ENCODE data around the gene ZNF211.
A peak's percentile ranks its signal among the peaks of the same experiment; 100 is the strongest.

Gene ZNF211

DNA sequence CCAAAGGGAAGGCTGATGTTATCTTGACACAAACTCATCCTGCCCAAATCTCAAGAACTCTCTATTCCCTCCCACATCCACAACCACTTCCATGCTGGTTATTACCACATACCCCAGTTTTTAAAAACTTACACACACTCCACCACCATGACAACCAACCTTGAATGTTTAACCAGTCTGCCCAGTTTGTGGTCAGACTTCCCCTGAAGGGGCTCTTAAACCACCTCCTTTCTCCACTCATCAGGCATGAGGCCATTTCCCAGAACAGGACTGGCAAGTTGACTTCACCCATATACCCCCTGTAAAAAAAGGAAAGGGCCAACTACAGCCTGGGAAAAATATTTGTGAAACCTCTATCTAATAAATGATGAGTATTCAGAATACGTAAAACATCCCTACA, 23.4 kb downstream of the ZNF211 start:
- H3K27ac ChIP-seq (ENCODE audit: low read length): no peak overlapping the region

DNA sequence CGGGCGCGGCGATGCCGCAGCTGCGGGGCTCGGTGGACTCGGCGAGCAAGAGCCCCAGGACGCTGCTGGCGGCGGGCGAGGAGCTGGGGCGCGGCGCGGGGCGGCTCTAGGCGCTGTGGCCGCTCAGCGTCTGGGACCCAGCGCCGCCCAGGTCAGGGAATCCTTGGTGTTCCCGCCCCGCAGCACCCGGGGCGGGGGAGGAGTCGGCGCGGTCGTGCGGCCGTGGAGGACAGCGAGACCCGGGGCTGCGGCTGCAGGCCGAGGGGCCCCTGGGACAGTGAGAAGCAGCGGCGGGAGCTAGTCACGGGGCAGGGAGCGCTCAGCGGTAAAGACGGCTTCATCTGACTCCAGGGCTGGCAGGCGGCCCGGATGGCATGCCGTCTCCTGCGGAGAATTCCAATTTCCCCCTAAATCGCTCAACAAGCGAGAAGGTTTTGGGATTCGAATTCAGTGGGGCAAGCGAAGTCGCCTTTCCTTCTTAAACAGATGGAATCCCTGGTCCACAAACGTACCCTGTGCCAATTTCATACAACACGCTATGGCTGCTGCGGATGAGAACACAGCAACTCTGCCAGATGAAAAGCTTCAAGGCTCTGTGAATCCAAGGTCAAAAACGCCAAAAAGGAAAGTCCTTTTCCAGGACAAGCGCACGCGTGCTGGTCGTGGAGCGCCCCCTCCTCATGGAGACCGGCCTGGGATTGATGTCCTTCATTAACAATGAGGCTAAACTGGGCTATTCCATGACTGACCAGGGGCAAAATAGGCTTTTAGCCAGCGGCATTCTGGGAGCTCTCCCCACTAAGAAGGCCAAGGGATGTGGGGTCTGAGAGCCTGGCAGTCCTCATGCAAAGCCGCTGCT, 31.5 kb downstream of the ZNF211 start:
- H3K9me3 ChIP-seq (ENCODE audit: control insufficient read depth in 1 of 2, low read length in 2 of 2): no peaks in the 10 kb centered on the region
- H3K4me3 ChIP-seq (ENCODE audit: low read depth in 1 of 2, low read length in 2 of 2): peak overlapping the region; percentile 64 to 71
- H3K27me3 ChIP-seq (ENCODE audit: low read depth, low read length): no peaks in the 10 kb centered on the region
- no peaks in the 10 kb centered on the region for H3K4me1 ChIP-seq (ENCODE audit: control insufficient read depth in 1 of 2, insufficient read depth in 2 of 2, low read length in 2 of 2)
- no peak overlapping the region for H3K27ac ChIP-seq (ENCODE audit: low read length)
- H3K36me3 ChIP-seq (ENCODE audit: control insufficient read depth in 1 of 2, insufficient read depth in 2 of 2, low read length in 2 of 2): no peaks in the 10 kb centered on the region

More for the DNA sequence above, 23.4 kb downstream of the ZNF211 start:
- Histone ChIP-seq H3K4me1 (ENCODE audit: control insufficient read depth in 1 of 2, insufficient read depth in 2 of 2, low read length in 2 of 2) (no peaks in the 10 kb centered on the region), H3K4me3 (ENCODE audit: low read depth in 1 of 2, low read length in 2 of 2) (no peak overlapping the region), H3K9me3 (ENCODE audit: control insufficient read depth in 1 of 2, low read length in 2 of 2) (peaks cover 3 to 18% of the 10 kb centered on the region in 2 donors), H3K27me3 (ENCODE audit: low read depth, low read length) (no peaks in the 10 kb centered on the region), H3K36me3 (ENCODE audit: control insufficient read depth in 1 of 2, insufficient read depth in 2 of 2, low read length in 2 of 2) (no peaks in the 10 kb centered on the region)

DNA sequence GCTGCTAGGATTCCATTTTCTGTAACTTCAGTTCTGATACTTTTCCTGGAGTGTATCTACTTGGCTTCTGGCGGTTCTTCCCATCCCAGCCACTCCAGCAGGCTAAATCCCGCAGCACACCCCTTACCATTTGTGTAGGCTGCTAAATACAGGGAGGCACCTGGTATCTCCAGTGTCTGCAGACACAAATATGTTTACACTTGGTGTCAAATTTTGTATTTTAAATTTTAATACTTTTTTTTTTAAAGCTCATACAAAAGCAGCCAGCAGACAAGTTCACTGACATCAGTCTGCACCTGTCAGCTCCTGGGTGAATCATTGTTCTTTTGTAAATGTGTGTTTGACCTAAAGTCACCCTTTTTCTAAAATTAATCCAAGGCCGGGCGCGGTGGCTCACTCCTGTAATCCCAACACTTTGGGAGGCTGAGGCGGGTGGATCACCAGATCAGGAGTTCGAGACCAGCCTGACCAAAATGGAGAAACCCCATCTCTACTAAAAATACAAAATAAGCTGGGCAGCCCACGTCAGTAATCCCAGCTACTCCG, 32.4 kb downstream of the ZNF211 start:
- Histone ChIP-seq H3K4me1 (ENCODE audit: control insufficient read depth in 1 of 2, insufficient read depth in 2 of 2, low read length in 2 of 2) (no peaks in the 10 kb centered on the region), H3K27ac (ENCODE audit: low read length) (no peak overlapping the region), H3K4me3 (ENCODE audit: low read depth in 1 of 2, low read length in 2 of 2) (no peak overlapping the region), H3K9me3 (ENCODE audit: control insufficient read depth in 1 of 2, low read length in 2 of 2) (no peaks in the 10 kb centered on the region), H3K27me3 (ENCODE audit: low read depth, low read length) (no peaks in the 10 kb centered on the region), H3K36me3 (ENCODE audit: control insufficient read depth in 1 of 2, insufficient read depth in 2 of 2, low read length in 2 of 2) (no peaks in the 10 kb centered on the region)

GRCh38 chr19:57667228-57667627, 34.3 kb downstream of the ZNF211 start:
- H3K4me3 ChIP-seq (ENCODE audit: low read depth in 1 of 2, low read length in 2 of 2): no peak overlapping the region
- no peaks in the 10 kb centered on the region for H3K9me3 ChIP-seq (ENCODE audit: control insufficient read depth in 1 of 2, low read length in 2 of 2)
- no peaks in the 10 kb centered on the region for H3K4me1 ChIP-seq (ENCODE audit: control insufficient read depth in 1 of 2, insufficient read depth in 2 of 2, low read length in 2 of 2)
- no peaks in the 10 kb centered on the region for H3K27me3 ChIP-seq (ENCODE audit: low read depth, low read length)
- no peak overlapping the region for H3K27ac ChIP-seq (ENCODE audit: low read length)
- H3K36me3 ChIP-seq (ENCODE audit: control insufficient read depth in 1 of 2, insufficient read depth in 2 of 2, low read length in 2 of 2): no peaks in the 10 kb centered on the region

DNA sequence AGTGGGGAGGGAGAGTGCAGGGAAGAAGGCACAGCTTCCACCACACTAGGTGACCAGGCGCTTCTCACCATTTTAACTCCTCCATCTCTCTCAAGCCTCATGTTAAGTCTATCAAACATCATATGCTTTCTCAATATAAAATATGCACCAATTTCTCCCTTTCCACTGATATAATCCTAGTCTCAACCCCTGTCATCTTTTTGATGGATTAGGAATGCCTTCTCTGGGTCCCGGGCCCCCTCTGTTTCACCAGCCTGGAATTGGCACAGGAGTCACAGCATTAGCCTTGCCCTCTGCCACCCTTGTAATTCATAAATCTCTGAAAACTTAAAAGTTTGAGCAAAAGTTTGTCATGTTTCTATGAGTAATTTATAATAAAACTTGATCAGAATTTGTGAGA, 35.7 kb downstream of the ZNF211 start, which contains the start of gene ZSCAN4:
TSS of gene ZSCAN4 (plus strand) at position 301 of the 400 bp plus-strand sequence. CDS start 7,211 bp downstream, outside the sequence.
- no peaks in the 10 kb centered on the region for H3K36me3 ChIP-seq (ENCODE audit: control insufficient read depth in 1 of 2, insufficient read depth in 2 of 2, low read length in 2 of 2)
- no peaks in the 10 kb centered on the region for H3K4me1 ChIP-seq (ENCODE audit: control insufficient read depth in 1 of 2, insufficient read depth in 2 of 2, low read length in 2 of 2)
- H3K27me3 ChIP-seq (ENCODE audit: low read depth, low read length): no peaks in the 10 kb centered on the region
- H3K4me3 ChIP-seq (ENCODE audit: low read depth in 1 of 2, low read length in 2 of 2): no peak within 1 kb of the TSS
- no peaks in the 10 kb centered on the region for H3K9me3 ChIP-seq (ENCODE audit: control insufficient read depth in 1 of 2, low read length in 2 of 2)
- H3K27ac ChIP-seq (ENCODE audit: low read length): no peak within 1 kb of the TSS

GRCh38 chr19:57671124-57671895, 38.3 kb downstream of the ZNF211 start:
- Histone ChIP-seq H3K27ac (ENCODE audit: low read length) (no peak overlapping the region), H3K9me3 (ENCODE audit: control insufficient read depth in 1 of 2, low read length in 2 of 2) (peaks cover 0 to 5% of the 10 kb centered on the region in 2 donors), H3K4me3 (ENCODE audit: low read depth in 1 of 2, low read length in 2 of 2) (no peak overlapping the region), H3K36me3 (ENCODE audit: control insufficient read depth in 1 of 2, insufficient read depth in 2 of 2, low read length in 2 of 2) (no peaks in the 10 kb centered on the region), H3K27me3 (ENCODE audit: low read depth, low read length) (no peaks in the 10 kb centered on the region), H3K4me1 (ENCODE audit: control insufficient read depth in 1 of 2, insufficient read depth in 2 of 2, low read length in 2 of 2) (no peaks in the 10 kb centered on the region)

DNA sequence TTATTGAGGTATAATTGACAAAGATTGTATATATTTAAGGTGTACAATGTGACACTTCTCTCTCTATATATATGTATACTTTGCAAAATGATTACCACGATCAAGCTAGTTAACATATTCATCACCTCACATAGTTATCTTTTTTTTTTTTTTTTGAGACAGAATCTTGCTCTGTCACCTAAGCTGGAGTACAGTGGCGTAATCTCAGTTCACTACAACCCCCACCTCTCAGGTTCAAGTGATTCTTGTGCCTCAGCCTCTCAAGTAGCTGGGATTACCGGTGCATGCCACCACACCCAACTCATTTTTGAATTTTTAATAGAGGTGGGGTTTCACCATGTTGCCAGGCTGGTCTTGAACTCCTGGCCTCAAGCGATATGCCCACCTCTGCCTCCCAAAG, 39.5 kb downstream of the ZNF211 start:
- H3K9me3 ChIP-seq (ENCODE audit: control insufficient read depth in 1 of 2, low read length in 2 of 2): peaks cover 0 to 5% of the 10 kb centered on the region in 2 donors
- H3K27ac ChIP-seq (ENCODE audit: low read length): no peak overlapping the region
- no peak overlapping the region for H3K4me3 ChIP-seq (ENCODE audit: low read depth in 1 of 2, low read length in 2 of 2)
- H3K27me3 ChIP-seq (ENCODE audit: low read depth, low read length): no peaks in the 10 kb centered on the region
- H3K36me3 ChIP-seq (ENCODE audit: control insufficient read depth in 1 of 2, insufficient read depth in 2 of 2, low read length in 2 of 2): no peaks in the 10 kb centered on the region
- H3K4me1 ChIP-seq (ENCODE audit: control insufficient read depth in 1 of 2, insufficient read depth in 2 of 2, low read length in 2 of 2): no peaks in the 10 kb centered on the region

DNA sequence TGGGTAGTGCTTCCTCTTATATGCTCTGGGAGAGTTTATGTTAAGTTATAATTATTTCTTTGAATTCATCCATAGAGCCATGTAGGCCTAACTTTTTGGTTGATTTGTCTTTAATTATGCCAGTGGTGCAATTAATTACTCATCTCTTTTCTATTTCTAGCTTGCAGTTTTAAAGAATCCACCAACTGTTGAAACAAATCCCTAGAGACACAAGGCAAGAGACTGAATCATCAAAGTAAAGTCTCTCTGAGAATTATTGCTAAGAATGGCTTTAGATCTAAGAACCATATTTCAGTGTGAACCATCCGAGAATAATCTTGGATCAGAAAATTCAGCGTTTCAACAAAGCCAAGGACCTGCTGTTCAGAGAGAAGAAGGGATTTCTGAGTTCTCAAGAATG, 42.9 kb downstream of the ZNF211 start:
- H3K9me3 ChIP-seq (ENCODE audit: control insufficient read depth in 1 of 2, low read length in 2 of 2): peaks cover 0 to 5% of the 10 kb centered on the region in 2 donors
- H3K27me3 ChIP-seq (ENCODE audit: low read depth, low read length): no peaks in the 10 kb centered on the region
- H3K4me3 ChIP-seq (ENCODE audit: low read depth in 1 of 2, low read length in 2 of 2): no peak overlapping the region
- no peaks in the 10 kb centered on the region for H3K4me1 ChIP-seq (ENCODE audit: control insufficient read depth in 1 of 2, insufficient read depth in 2 of 2, low read length in 2 of 2)
- H3K36me3 ChIP-seq (ENCODE audit: control insufficient read depth in 1 of 2, insufficient read depth in 2 of 2, low read length in 2 of 2): no peaks in the 10 kb centered on the region
- no peak overlapping the region for H3K27ac ChIP-seq (ENCODE audit: low read length)

DNA sequence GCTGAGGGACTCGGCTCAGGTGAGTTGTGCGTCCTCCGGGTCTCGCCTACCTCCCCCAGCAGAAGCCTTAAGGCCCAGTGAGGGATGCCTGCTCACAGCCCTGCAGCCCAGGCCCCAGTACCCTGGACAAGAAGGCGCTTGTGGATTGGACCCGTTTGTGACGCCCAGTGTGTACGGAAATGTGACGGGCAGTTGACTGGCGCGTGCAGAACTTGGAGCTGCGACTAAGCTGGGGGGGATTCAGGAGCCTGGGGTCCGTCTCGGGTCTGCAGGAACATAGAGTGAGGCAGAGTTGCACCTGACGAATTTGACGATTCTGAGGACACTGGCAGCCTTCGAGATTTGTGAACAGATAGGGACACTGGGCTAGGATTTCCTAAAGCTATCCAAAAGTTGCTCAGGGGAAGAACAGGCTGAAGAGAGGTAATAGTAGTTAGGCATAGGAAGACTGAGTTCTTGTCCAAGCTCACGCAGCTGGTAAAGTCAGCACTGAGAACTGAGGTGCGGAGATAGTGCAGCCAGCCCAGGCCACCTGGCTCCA, 49.3 kb downstream of the ZNF211 start:
- H3K9me3 ChIP-seq (ENCODE audit: control insufficient read depth in 1 of 2, low read length in 2 of 2): peaks cover 40 to 44% of the 10 kb centered on the region in 2 donors
- peaks cover 0 to 17% of the 10 kb centered on the region in 2 donors for H3K4me1 ChIP-seq (ENCODE audit: control insufficient read depth in 1 of 2, insufficient read depth in 2 of 2, low read length in 2 of 2)
- peak overlapping the region; percentile 11 for H3K27ac ChIP-seq (ENCODE audit: low read length)
- peaks cover 29 to 40% of the 10 kb centered on the region in 2 donors for H3K36me3 ChIP-seq (ENCODE audit: control insufficient read depth in 1 of 2, insufficient read depth in 2 of 2, low read length in 2 of 2)
- no peaks in the 10 kb centered on the region for H3K27me3 ChIP-seq (ENCODE audit: low read depth, low read length)
- peak overlapping the region; percentile 92 to 100 for H3K4me3 ChIP-seq (ENCODE audit: low read depth in 1 of 2, low read length in 2 of 2)

GRCh38 chr19:57686727-57687126, 53.8 kb downstream of the ZNF211 start:
- Histone ChIP-seq H3K9me3 (ENCODE audit: control insufficient read depth in 1 of 2, low read length in 2 of 2) (peaks cover 73 to 75% of the 10 kb centered on the region in 2 donors), H3K4me1 (ENCODE audit: control insufficient read depth in 1 of 2, insufficient read depth in 2 of 2, low read length in 2 of 2) (peaks cover 0 to 17% of the 10 kb centered on the region in 2 donors), H3K27ac (ENCODE audit: low read length) (no peak overlapping the region), H3K27me3 (ENCODE audit: low read depth, low read length) (no peaks in the 10 kb centered on the region), H3K4me3 (ENCODE audit: low read depth in 1 of 2, low read length in 2 of 2) (peak overlapping the region; percentile 92 to 100), H3K36me3 (ENCODE audit: control insufficient read depth in 1 of 2, insufficient read depth in 2 of 2, low read length in 2 of 2) (peaks cover 37 to 64% of the 10 kb centered on the region in 2 donors)
